NT2/D1 (cell line): ENCODE results near the gene ADAMTSL5.
A peak's percentile ranks its signal among the peaks of the same experiment; 100 is the strongest.
"Not testable (repeated sequence)": the region's sequence is repeated elsewhere in the genome, so short reads cannot be mapped to it uniquely, and the experiment has no call there.

Source experiments
- DNase-seq: peaks from one replicate; pipeline ENCODE4 v3.0.0-alpha.2; 2011; ENCODE audit warnings: low read depth, low spot score
- H3K27me3 ChIP-seq: 2 replicates; pipeline ENCODE4 v1.6.0; 2011; ENCODE audit warnings: mild to moderate bottlenecking; ENCODE audit not compliant: insufficient read length, insufficient read depth
- H3K36me3 ChIP-seq: 2 replicates; pipeline ENCODE4 v1.6.1; 2011; ENCODE audit warnings: mild to moderate bottlenecking, low read length, mixed read lengths; ENCODE audit not compliant: insufficient read depth, insufficient read length
- H3K4me1 ChIP-seq: 2 replicates; pipeline ENCODE4 v1.5.1; 2011; ENCODE audit not compliant: insufficient read depth, insufficient read length
- H3K4me3 ChIP-seq: 2 replicates; pipeline ENCODE4 v1.5.1; 2011; ENCODE audit warnings: low read depth; ENCODE audit not compliant: insufficient read length
- H3K9ac ChIP-seq: 2 replicates; pipeline ENCODE4 v1.6.0; 2011; ENCODE audit warnings: low read depth; ENCODE audit not compliant: insufficient read length
- H3K9me3 ChIP-seq: 2 replicates; pipeline ENCODE4 v1.5.1; 2011; ENCODE audit warnings: mild to moderate bottlenecking, low read length; ENCODE audit not compliant: insufficient read depth
- SUZ12 ChIP-seq: IDR thresholded peaks from 2 replicates; pipeline ENCODE4 v1.6.1; 2011; ENCODE audit not compliant: insufficient read length, insufficient read depth; ENCODE audit errors: extremely low read depth
- YY1 ChIP-seq: IDR thresholded peaks from 2 replicates; pipeline ENCODE4 v1.6.1; 2011; ENCODE audit not compliant: insufficient read length, insufficient read depth
- ZNF274 ChIP-seq: IDR thresholded peaks from 2 replicates; pipeline ENCODE4 v1.6.1; 2011; ENCODE audit warnings: mild to moderate bottlenecking, low read depth, low read length

The ADAMTSL5 gene

DNA sequence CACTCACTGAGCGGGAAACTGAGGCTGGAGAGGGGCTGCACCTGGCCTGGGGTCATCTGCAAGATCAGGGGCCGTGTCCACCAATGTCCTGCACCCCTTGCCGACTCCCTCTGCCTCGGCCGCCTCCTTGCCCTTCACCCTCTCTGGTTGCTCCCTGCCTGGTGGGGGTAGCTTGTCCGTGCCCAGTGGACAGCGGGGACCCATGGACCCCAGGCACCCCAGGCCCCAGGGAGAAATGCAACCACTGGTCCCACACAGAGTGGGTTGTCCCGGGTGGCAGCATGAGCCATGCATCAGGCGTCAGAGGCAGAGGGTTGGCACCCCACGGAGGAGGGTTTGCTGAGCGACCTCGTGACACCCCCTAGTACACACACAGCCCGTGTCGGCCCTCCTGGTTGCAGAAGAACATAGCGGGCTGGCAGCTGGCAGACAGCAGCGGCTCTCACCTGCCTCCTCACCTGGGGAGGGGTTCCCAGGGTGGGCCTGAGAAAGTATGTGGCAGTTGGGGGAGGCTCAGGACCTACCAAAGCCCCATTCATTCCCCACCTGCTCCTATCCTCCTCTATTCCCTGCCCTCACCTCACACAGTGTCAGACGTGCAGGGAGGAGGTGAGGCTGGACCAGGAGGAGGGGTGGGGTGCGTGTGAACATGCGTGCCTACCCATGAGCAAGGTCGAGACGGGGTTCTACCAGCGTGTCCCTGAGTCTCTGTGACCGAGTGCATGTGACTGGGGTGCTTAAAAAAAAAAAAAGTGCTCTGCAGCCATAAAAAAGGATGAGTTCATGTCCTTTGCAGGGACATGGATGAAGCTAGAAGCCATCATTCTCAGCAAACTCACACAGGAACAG is 8.7 kb downstream of the ADAMTSL5 start:
- peaks cover 18% of the 10 kb centered on the region for H3K27me3 ChIP-seq
- H3K4me1 ChIP-seq = peaks cover 18% of the 10 kb centered on the region
- peak overlapping the region; percentile 61 for H3K9ac ChIP-seq
- peaks cover 10% of the 10 kb centered on the region; the same call in 1 of the 2 replicates for H3K9me3 ChIP-seq
- H3K4me3 ChIP-seq = no peak overlapping the region
- DNase-seq = no peak
- H3K36me3 ChIP-seq = no peaks in the 10 kb centered on the region
- TF ChIP-seq YY1 (no peak), SUZ12 (no peak), ZNF274 (no peak)

DNA sequence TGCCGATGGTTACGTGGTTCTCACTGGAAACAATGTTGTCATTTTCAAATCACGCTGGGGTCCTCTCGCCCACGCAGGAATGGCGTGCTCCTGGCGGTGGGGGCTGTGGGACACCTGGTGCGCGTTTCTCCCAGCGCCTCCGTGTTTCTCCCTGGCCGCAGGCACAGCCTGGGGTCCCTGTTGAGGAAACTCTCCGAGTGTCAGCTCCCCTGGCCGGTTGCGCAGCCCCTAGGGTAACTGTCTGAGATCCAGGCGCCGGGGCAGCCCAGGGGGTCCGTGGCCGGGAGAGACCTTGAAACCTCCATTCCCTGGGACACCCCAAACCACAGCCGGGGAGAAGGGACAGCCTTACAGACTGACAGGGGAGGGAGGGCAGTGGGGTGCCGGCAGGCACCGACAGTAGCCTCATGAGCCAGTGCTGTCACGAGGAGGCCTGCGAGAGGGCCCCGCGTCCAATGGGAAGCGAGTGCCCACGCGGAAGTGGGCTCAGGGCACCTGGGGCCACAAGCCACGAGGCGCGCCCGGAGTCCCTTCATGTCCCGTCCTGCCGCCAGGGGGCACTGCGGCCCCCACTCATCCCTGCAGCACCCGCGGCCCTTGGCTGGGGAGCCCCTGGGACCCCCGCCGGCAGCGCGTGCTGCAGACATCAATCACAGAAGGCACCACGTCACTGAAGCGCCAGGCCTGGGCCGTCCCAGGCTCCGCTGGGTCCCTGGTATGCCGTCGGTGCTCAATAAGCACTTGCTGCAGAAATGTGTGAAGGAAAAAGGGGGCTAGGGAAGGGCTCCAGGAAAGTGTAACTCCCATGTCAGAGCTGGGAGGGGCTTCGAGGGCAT is 9.5 kb downstream of the ADAMTSL5 start:
- Histone ChIP-seq H3K27me3 (peaks cover 18% of the 10 kb centered on the region), H3K4me3 (no peak overlapping the region), H3K4me1 (peaks cover 18% of the 10 kb centered on the region), H3K9me3 (peaks cover 10% of the 10 kb centered on the region; the same call in 1 of the 2 replicates), H3K9ac (peak overlapping the region; percentile 61), H3K36me3 (no peaks in the 10 kb centered on the region)
- no peak for TF ChIP-seq YY1
- TF ChIP-seq SUZ12 = no peak
- no peak for TF ChIP-seq ZNF274
- DNase-seq = no peak

DNA sequence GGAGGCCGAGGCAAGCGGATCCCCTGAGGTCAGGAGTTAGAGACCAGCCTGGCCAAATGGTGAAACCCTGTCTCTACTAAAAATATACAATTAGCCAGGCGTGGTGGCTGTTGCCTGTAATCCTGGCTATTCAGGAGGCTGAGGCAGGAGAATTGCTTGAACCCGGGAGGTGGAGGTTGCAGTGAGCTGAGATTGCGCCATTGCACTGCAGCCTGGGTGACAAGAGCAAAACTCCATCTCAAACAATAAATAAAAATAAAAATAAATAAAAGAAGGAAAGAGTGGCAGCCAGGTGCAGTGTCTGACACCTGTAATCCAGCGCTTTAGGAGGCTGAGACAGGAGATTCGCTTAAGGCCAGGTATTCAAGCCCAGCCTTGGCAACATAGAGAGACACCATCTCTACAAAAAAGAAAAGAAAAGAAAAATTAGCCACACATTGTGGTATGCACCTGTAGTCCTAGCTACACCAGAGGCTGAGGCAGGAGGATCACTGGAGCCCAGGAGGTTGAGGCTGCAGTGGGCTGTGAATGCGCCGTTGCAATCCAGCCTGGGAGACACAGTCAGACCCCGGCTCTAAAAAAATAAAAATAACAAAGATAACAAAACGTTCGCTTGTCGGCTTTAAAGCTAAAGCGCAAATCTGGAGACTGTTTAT is 10.3 kb downstream of the ADAMTSL5 start:
- no peak overlapping the region for H3K9ac ChIP-seq
- H3K4me3 ChIP-seq = no peak overlapping the region
- no peaks in the 10 kb centered on the region for H3K36me3 ChIP-seq
- peaks cover 19% of the 10 kb centered on the region for H3K4me1 ChIP-seq
- H3K9me3 ChIP-seq = peaks cover 10% of the 10 kb centered on the region; the same call in 1 of the 2 replicates
- DNase-seq = no peak
- TF ChIP-seq SUZ12 = no peak
- no peak for TF ChIP-seq YY1
- no peak for TF ChIP-seq ZNF274
- peaks cover 18% of the 10 kb centered on the region for H3K27me3 ChIP-seq

DNA sequence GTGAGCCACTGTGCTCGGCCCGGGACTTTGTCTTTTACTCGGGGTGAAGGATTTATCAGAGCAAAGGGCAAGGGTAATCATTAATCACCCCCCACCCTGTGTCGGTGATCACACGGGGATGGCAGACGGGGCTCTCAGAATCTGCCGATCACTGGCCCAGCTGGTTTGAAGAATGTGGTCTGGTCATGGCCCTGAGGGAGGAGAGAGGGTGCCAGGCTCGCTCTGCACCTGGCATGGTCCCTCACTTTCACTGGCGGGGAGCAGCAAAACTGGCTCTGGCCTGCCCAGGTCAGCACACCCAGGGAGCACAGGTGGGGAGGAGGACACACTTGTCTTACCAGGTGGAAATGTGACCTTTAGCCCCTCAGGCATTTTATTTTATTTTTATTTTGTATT is 11.6 kb downstream of the ADAMTSL5 start:
- peaks cover 10% of the 10 kb centered on the region; the same call in 1 of the 2 replicates for H3K9me3 ChIP-seq
- DNase-seq = no peak
- no peak overlapping the region for H3K9ac ChIP-seq
- peaks cover 23% of the 10 kb centered on the region for H3K4me1 ChIP-seq
- no peak overlapping the region for H3K4me3 ChIP-seq
- no peak for TF ChIP-seq YY1
- TF ChIP-seq SUZ12 = no peak
- no peak for TF ChIP-seq ZNF274
- peaks cover 18% of the 10 kb centered on the region for H3K27me3 ChIP-seq
- H3K36me3 ChIP-seq = no peaks in the 10 kb centered on the region

DNA sequence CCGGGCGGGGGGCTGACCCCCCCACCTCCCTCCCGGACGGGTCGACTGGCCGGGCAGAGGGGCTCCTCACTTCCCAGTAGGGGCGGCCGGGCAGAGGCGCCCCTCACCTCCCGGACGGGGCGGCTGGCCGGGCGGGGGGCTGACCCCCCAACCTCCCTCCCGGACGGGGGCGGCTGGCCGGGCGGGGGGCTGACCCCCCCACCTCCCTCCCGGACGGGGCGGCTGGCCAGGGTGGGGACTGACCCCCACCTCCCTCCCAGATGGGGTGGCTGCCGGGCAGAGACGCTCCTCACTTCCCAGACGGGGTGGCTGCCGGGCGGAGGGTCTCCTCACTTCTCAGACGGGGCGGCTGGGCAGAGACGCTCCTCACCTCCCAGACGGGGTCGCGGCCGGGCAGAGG is 13.6 kb downstream of the ADAMTSL5 start:
- Histone ChIP-seq H3K4me1 (peaks cover 25% of the 10 kb centered on the region), H3K9me3 (peaks cover 10% of the 10 kb centered on the region; the same call in 1 of the 2 replicates), H3K27me3 (peaks cover 17% of the 10 kb centered on the region)
- not testable (repeated sequence) for H3K36me3 ChIP-seq, H3K4me3 ChIP-seq, DNase-seq, H3K9ac ChIP-seq

DNA sequence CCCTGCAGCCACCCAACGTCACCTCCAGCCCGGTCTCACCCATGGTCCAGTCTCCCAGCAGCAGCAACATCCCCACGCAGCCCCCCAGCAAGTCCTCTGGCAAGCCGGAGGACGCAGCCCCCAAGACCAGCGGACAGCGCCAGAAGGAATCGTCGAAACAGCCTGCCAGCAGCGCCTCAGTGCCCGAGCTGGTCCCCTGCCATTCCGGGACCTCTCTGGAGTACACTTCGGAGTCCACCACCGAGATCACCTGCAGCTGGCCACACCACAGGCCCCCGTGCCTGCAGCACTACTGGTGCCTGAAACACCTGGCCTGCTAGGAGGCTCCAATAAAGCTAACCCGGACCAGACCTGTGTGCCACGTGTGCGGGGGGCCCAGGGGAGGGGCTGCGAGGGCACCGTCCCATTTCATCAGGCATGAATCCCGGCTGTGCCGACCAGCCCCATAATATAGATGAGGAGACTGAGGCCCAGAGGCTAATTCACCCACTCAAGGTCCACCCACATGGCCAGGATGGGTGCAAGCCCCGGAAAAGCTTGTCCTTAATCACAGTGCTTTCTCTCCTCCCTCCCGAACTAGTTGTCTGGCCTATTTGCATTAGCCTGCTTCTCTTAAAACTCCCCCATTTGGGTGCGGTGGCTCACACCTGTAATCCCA is 15.1 kb downstream of the ADAMTSL5 start:
- Histone ChIP-seq H3K27me3 (peaks cover 2% of the 10 kb centered on the region), H3K9me3 (peaks cover 10% of the 10 kb centered on the region; the same call in 1 of the 2 replicates), H3K4me3 (no peak overlapping the region), H3K4me1 (peaks cover 20% of the 10 kb centered on the region), H3K36me3 (no peaks in the 10 kb centered on the region), H3K9ac (no peak overlapping the region)
- no peak for DNase-seq
- TF ChIP-seq SUZ12 = no peak
- no peak for TF ChIP-seq ZNF274
- no peak for TF ChIP-seq YY1
